HG03039 (cell line): ENCODE measurements around the gene EDNRA.

Source experiments
- ATAC-seq: cut with Tn5 transposase; IDR thresholded peaks from one replicate; pipeline ENCODE4 v1.9.1; 2021; ENCODE audit warnings: mild to moderate bottlenecking, moderate library complexity; ENCODE audit not compliant: unreplicated experiment

Gene EDNRA

GRCh38 chr4:147496500-147496899 is 15.6 kb downstream of the EDNRA start:
- ATAC-seq = no peak

GRCh38 chr4:147498031-147498660 is 17.2 kb downstream of the EDNRA start:
- no peak for ATAC-seq

GRCh38 chr4:147508346-147508745 is 27.4 kb downstream of the EDNRA start:
- ATAC-seq = no peak

GRCh38 chr4:147509386-147509785 is 28.5 kb downstream of the EDNRA start:
- ATAC-seq = no peak

- ATAC-seq = no peak
These were observed 30.2 kb downstream of the EDNRA start for GRCh38 chr4:147510962-147511668.

- no peak for ATAC-seq
These were observed 32.2 kb downstream of the EDNRA start for GRCh38 chr4:147513091-147513490.

GRCh38 chr4:147513952-147514351 is 33.1 kb downstream of the EDNRA start:
- no peak for ATAC-seq

GRCh38 chr4:147515220-147515936 is 34.5 kb downstream of the EDNRA start:
- ATAC-seq = no peak

GRCh38 chr4:147516133-147516532 is 35.2 kb downstream of the EDNRA start:
- ATAC-seq = no peak

GRCh38 chr4:147518086-147518485 is 37.2 kb downstream of the EDNRA start:
- no peak for ATAC-seq

- ATAC-seq = peak; percentile 94
These were observed 38.2 kb downstream of the EDNRA start for GRCh38 chr4:147518846-147519767.

GRCh38 chr4:147524601-147525000 is 43.7 kb downstream of the EDNRA start:
- ATAC-seq = no peak

GRCh38 chr4:147525494-147526271 is 44.8 kb downstream of the EDNRA start:
- no peak for ATAC-seq

GRCh38 chr4:147526272-147526654 is 45.4 kb downstream of the EDNRA start:
- no peak for ATAC-seq

GRCh38 chr4:147528054-147528453 is 47.2 kb downstream of the EDNRA start:
- no peak for ATAC-seq

- no peak for ATAC-seq
These were observed 49.2 kb downstream of the EDNRA start for GRCh38 chr4:147530134-147530533.

- ATAC-seq = no peak
These were observed 49.8 kb downstream of the EDNRA start for GRCh38 chr4:147530723-147531122.

GRCh38 chr4:147532896-147533295 is 52.0 kb downstream of the EDNRA start:
- ATAC-seq = no peak

GRCh38 chr4:147533331-147533730 is 52.4 kb downstream of the EDNRA start:
- no peak for ATAC-seq

- no peak for ATAC-seq
These were observed 54.2 kb downstream of the EDNRA start for GRCh38 chr4:147535124-147535523.
